OCI-LY1 (cell line): ENCODE data around the gene AMH.

ENCODE experiments used
- H2AFZ ChIP-seq: fragments of 200-600 bp; sonication (generic), shearing (Covaris generic); 2 replicates; pipeline ENCODE4 v1.6.0; 2014; ENCODE audit warnings: antibody characterized with exemption, mild to moderate bottlenecking, low read length
- H3F3A ChIP-seq: fragments of 200-600 bp; sonication (generic), shearing (Covaris generic); 2 replicates; pipeline ENCODE4 v1.6.0; 2014; ENCODE audit warnings: mild to moderate bottlenecking, antibody characterized with exemption, low read length, moderate library complexity; ENCODE audit not compliant: insufficient read depth
- H3K27ac ChIP-seq: fragments of 200-600 bp; sonication (generic); 2 replicates; pipeline ENCODE4 v1.5.1; 2014; ENCODE audit warnings: low read length, mixed run types, mild to moderate bottlenecking, low read depth; ENCODE audit not compliant: poor library complexity, severe bottlenecking
- H3K27me3 ChIP-seq: fragments of 200-600 bp; sonication (generic); 2 replicates; pipeline ENCODE4 v1.6.0; 2014; ENCODE audit warnings: antibody characterized with exemption, mild to moderate bottlenecking, low read length, moderate library complexity; ENCODE audit not compliant: insufficient read depth
- H3K36me3 ChIP-seq: fragments of 200-600 bp; sonication (generic); 2 replicates; pipeline ENCODE4 v1.6.1; 2014; ENCODE audit warnings: mild to moderate bottlenecking, antibody characterized with exemption, low read length, moderate library complexity, mixed read lengths; ENCODE audit not compliant: insufficient read depth
- H3K4me1 ChIP-seq: fragments of 200-600 bp; sonication (generic); 2 replicates; pipeline ENCODE4 v1.5.1; 2014; ENCODE audit warnings: mild to moderate bottlenecking, low read length, moderate library complexity; ENCODE audit not compliant: insufficient read depth, severe bottlenecking
- H3K4me2 ChIP-seq: fragments of 200-600 bp; sonication (generic), shearing (Covaris generic); 2 replicates; pipeline ENCODE4 v1.6.1; 2014; ENCODE audit warnings: low read length
- H3K4me3 ChIP-seq: fragments of 200-600 bp; sonication (generic); 2 replicates; pipeline ENCODE4 v1.5.1; 2014; ENCODE audit warnings: low read length, low read depth, mild to moderate bottlenecking, mixed read lengths; ENCODE audit not compliant: poor library complexity, severe bottlenecking
- H3K79me2 ChIP-seq: fragments of 200-600 bp; shearing (Covaris generic); 2 replicates; pipeline ENCODE4 v1.6.1; 2016; ENCODE audit warnings: mixed run types, low read length, mixed read lengths; ENCODE audit not compliant: insufficient read depth
- H3K9ac ChIP-seq: fragments of 200-600 bp; sonication (generic), shearing (Covaris generic); 2 replicates; pipeline ENCODE4 v1.6.1; 2014; ENCODE audit warnings: mild to moderate bottlenecking, low read length, mixed read lengths
- H3K9me2 ChIP-seq: fragments of 200-600 bp; sonication (generic), shearing (Covaris generic); 2 replicates; pipeline ENCODE4 v1.6.1; 2014; ENCODE audit warnings: low read depth, mild to moderate bottlenecking, low read length, mixed read lengths
- H3K9me3 ChIP-seq: fragments of 200-600 bp; shearing (Covaris generic); 2 replicates; pipeline ENCODE4 v1.6.1; 2014; ENCODE audit warnings: low read length, mixed read lengths
- H4K20me1 ChIP-seq: fragments of 200-600 bp; sonication (generic), shearing (Covaris generic); 2 replicates; pipeline ENCODE4 v1.6.0; 2016; ENCODE audit warnings: mild to moderate bottlenecking, low read length; ENCODE audit not compliant: insufficient read depth
- CTCF ChIP-seq: fragments of 200-600 bp; sonication (generic), shearing (Covaris generic); IDR thresholded peaks from 2 replicates; pipeline ENCODE4 v1.5.1; 2017; ENCODE audit warnings: mild to moderate bottlenecking, antibody characterized with exemption, low read length, moderate library complexity, mixed read lengths
- EZH2 ChIP-seq: fragments of 200-600 bp; sonication (generic), shearing (Covaris generic); IDR thresholded peaks from 2 replicates; pipeline ENCODE4 v1.8.0; 2017; ENCODE audit warnings: borderline replicate concordance, mixed run types, mild to moderate bottlenecking, antibody characterized with exemption, low read length, moderate library complexity, mixed read lengths

Gene AMH

GRCh38 chr19:2245273-2245672 lies 3.9 kb upstream of the AMH start:
- Histone ChIP-seq H3K36me3 (peaks cover 61% of the 10 kb centered on the region), H4K20me1 (no peaks in the 10 kb centered on the region), H3K27ac (no peak overlapping the region), H3K9me2 (no peaks in the 10 kb centered on the region), H3K27me3 (no peaks in the 10 kb centered on the region), H3K4me3 (no peak overlapping the region), H2AFZ (no peak overlapping the region), H3K4me1 (peaks cover 14% of the 10 kb centered on the region), H3K4me2 (no peak overlapping the region), H3K9ac (no peak overlapping the region), H3K79me2 (peaks cover 21% of the 10 kb centered on the region), H3F3A (no peaks in the 10 kb centered on the region), H3K9me3 (no peaks in the 10 kb centered on the region)
- no peak for TF ChIP-seq EZH2
- no peak for TF ChIP-seq CTCF

GRCh38 chr19:2246014-2246620 lies 3.0 kb upstream of the AMH start:
- H3K36me3 ChIP-seq: peaks cover 61% of the 10 kb centered on the region
- no peaks in the 10 kb centered on the region for H4K20me1 ChIP-seq
- no peaks in the 10 kb centered on the region for H3F3A ChIP-seq
- H3K4me1 ChIP-seq: peaks cover 6% of the 10 kb centered on the region
- no peaks in the 10 kb centered on the region for H3K9me3 ChIP-seq
- TF ChIP-seq EZH2: no peak
- TF ChIP-seq CTCF: no peak
- no peak overlapping the region for H3K27ac ChIP-seq
- peaks cover 12% of the 10 kb centered on the region for H3K79me2 ChIP-seq
- H3K27me3 ChIP-seq: no peaks in the 10 kb centered on the region
- no peak overlapping the region for H2AFZ ChIP-seq
- H3K4me3 ChIP-seq: no peak overlapping the region
- no peak overlapping the region for H3K4me2 ChIP-seq
- no peak overlapping the region for H3K9ac ChIP-seq
- no peaks in the 10 kb centered on the region for H3K9me2 ChIP-seq

- TF ChIP-seq CTCF (no peak), EZH2 (no peak)
- no peak overlapping the region for H3K27ac ChIP-seq
- H3K27me3 ChIP-seq: no peaks in the 10 kb centered on the region
- H3K9me3 ChIP-seq: no peaks in the 10 kb centered on the region
- H3K36me3 ChIP-seq: peaks cover 58% of the 10 kb centered on the region
- no peak overlapping the region for H3K4me3 ChIP-seq
- H3F3A ChIP-seq: no peaks in the 10 kb centered on the region
- no peak overlapping the region for H3K9ac ChIP-seq
- H3K4me2 ChIP-seq: no peak overlapping the region
- no peak overlapping the region for H2AFZ ChIP-seq
- H4K20me1 ChIP-seq: no peaks in the 10 kb centered on the region
- peaks cover 5% of the 10 kb centered on the region for H3K79me2 ChIP-seq
- H3K4me1 ChIP-seq: no peaks in the 10 kb centered on the region
- no peaks in the 10 kb centered on the region for H3K9me2 ChIP-seq
Measured at GRCh38 chr19:2246801-2247361, 2.2 kb upstream of the AMH start.
